Measurements from ENCODE around the gene KIF22.

GRCh38 chr16:29743475-29743826, 47.1 kb upstream of the KIF22 start:
- TF ChIP-seq POLR2A (IDR thresholded peaks at IDR 0.05) = no peak
- TF ChIP-seq, protein P1, sequence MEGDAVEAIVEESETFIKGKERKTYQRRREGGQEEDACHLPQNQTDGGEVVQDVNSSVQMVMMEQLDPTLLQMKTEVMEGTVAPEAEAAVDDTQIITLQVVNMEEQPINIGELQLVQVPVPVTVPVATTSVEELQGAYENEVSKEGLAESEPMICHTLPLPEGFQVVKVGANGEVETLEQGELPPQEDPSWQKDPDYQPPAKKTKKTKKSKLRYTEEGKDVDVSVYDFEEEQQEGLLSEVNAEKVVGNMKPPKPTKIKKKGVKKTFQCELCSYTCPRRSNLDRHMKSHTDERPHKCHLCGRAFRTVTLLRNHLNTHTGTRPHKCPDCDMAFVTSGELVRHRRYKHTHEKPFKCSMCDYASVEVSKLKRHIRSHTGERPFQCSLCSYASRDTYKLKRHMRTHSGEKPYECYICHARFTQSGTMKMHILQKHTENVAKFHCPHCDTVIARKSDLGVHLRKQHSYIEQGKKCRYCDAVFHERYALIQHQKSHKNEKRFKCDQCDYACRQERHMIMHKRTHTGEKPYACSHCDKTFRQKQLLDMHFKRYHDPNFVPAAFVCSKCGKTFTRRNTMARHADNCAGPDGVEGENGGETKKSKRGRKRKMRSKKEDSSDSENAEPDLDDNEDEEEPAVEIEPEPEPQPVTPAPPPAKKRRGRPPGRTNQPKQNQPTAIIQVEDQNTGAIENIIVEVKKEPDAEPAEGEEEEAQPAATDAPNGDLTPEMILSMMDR (IDR thresholded peaks at IDR 0.05) = no peak

Measured in uterus (tissue), 2 donors.